Mucosa of stomach (tissue), 1 donor: Measurements from ENCODE around the gene ISM1.

Source experiments
- H3K27me3 ChIP-seq: one replicate; pipeline ENCODE4 v1.7.0; 2013; ENCODE audit warnings: mild to moderate bottlenecking, low read length; ENCODE audit not compliant: control insufficient read depth, insufficient read depth
- H3K36me3 ChIP-seq: one replicate; pipeline ENCODE4 v1.7.0; 2013; ENCODE audit warnings: low read length; ENCODE audit not compliant: control insufficient read depth, insufficient read depth
- H3K4me1 ChIP-seq: one replicate; pipeline ENCODE4 v1.7.0; 2013; ENCODE audit warnings: mild to moderate bottlenecking, low read length; ENCODE audit not compliant: control insufficient read depth, insufficient read depth
- H3K4me3 ChIP-seq: one replicate; pipeline ENCODE4 v1.7.0; 2013; ENCODE audit warnings: low read length
- H3K9ac ChIP-seq: one replicate; pipeline ENCODE4 v1.7.0; 2013; ENCODE audit warnings: mild to moderate bottlenecking, low read length, moderate library complexity
- H3K9me3 ChIP-seq: one replicate; pipeline ENCODE4 v1.7.0; 2013; ENCODE audit warnings: mild to moderate bottlenecking, low read length, moderate library complexity; ENCODE audit not compliant: control insufficient read depth
- donor health status: Pancreatic carcinoma.

The ISM1 gene

DNA sequence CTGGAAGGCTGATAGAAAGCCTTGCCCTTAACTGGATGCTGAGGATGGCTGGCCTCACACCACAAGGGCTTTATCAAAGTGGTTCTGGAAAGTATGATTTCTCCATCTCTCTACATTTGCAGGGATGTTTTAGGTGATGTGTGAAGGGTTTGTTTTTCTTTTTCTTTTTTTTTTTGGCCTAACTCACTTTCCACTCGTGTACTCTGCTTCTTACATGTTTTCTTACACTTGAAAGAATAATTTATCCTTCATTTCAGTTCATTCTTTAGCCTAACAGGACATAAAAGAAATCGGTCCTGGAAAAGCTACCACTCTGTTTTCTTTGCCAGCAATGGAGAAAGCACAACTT lies 41.2 kb downstream of the ISM1 start:
- Histone ChIP-seq H3K4me1 (no peaks in the 10 kb centered on the region), H3K27me3 (no peaks in the 10 kb centered on the region), H3K36me3 (no peaks in the 10 kb centered on the region), H3K9me3 (no peaks in the 10 kb centered on the region), H3K4me3 (no peak overlapping the region), H3K9ac (no peak overlapping the region)

DNA sequence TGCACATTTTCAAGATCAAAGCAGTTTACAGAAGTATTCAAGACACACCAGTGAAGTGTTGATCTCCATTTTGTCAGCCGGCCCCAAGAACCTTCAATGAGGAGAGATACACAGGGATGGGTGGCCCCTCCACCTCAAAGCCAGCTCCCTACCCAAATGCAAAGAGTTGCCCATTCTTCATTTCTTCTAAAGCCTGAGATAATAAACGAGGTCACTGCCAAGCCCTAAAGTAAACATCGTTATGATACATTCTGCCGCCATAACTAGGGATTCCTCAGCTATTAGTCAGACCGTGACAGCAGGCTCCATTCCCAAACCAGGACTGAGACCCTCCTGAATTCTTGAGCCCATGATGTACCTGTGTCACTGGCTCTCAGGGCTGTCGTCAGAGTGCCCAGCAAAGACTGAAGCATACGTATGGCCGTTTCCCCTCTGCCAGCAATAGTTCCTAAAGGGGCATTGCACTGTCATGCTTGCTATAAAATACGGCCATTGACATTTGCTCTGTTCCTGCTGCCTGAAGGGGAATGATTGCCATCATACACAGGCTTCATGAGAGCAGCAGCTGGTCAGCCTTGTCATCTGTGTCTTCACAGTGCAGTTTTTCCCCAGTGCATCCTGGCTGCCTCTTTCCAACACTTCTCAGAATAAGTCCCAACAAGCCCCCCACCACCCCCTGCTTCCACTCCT lies 41.7 kb downstream of the ISM1 start:
- Histone ChIP-seq H3K9ac (no peak overlapping the region), H3K4me3 (no peak overlapping the region), H3K9me3 (no peaks in the 10 kb centered on the region), H3K4me1 (no peaks in the 10 kb centered on the region), H3K27me3 (no peaks in the 10 kb centered on the region), H3K36me3 (no peaks in the 10 kb centered on the region)

DNA sequence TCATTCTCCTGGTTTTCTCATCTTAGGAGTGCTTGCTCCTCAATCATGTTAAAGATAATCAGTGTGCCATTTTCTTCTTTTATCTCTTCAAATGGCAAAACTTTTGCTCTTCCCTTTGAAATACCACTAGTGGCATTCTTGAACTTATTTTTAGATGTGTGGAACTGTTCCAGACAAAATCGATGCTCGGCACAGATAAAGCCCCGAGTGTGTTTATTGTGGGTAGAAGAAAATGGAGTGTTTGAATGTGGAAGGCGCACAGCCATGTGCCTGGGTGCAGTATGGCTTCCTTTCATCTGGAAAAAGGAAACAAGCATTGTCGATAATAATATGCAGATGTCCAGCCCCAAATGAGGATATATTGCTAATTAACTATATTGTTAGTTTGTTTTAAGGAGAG lies 42.4 kb downstream of the ISM1 start:
- Histone ChIP-seq H3K27me3 (no peaks in the 10 kb centered on the region), H3K36me3 (no peaks in the 10 kb centered on the region), H3K4me3 (no peak overlapping the region), H3K4me1 (no peaks in the 10 kb centered on the region), H3K9me3 (no peaks in the 10 kb centered on the region), H3K9ac (no peak overlapping the region)

DNA sequence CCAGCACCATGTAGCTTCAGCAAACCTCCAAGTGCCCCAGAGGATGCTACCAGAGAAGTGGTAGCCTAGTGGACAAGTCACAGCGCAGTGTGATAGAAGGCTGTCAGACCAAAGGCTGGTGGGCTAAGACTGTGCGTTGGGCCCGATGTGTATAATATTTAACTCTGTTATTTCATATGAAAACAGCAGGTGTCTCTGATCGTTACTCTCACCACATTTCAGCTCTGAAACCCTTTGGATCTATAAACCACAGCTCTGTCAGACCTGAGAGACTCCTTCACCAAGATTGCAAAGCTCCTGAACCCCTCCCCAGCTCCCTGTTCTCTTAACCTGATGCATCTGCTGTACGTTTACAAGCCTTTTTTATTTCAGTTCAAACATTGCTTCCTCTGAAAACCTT lies 43.8 kb downstream of the ISM1 start:
- Histone ChIP-seq H3K4me1 (no peaks in the 10 kb centered on the region), H3K4me3 (no peak overlapping the region), H3K36me3 (no peaks in the 10 kb centered on the region), H3K9me3 (no peaks in the 10 kb centered on the region), H3K27me3 (no peaks in the 10 kb centered on the region), H3K9ac (no peak overlapping the region)

DNA sequence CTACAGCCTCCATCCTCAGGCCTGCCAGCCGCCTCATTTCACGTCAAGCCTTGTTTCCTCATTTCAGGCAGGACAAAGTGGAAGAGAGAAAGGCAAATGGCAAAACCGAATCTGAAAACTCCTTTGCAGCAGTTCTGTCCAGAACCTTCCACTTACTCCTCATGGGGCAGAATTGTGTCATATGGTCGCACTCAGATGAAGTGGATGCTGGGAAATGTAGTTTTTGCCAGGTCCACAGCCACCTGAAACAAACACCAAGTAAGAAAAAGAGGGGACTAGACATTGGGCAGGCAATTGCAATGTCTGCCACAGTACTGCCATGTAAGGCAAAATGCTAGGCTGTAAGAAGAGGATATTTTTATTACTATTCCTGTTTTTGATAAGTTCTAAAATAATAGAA lies 44.9 kb downstream of the ISM1 start:
- Histone ChIP-seq H3K4me3 (no peak overlapping the region), H3K9ac (no peak overlapping the region), H3K36me3 (no peaks in the 10 kb centered on the region), H3K27me3 (no peaks in the 10 kb centered on the region), H3K9me3 (no peaks in the 10 kb centered on the region), H3K4me1 (no peaks in the 10 kb centered on the region)

DNA sequence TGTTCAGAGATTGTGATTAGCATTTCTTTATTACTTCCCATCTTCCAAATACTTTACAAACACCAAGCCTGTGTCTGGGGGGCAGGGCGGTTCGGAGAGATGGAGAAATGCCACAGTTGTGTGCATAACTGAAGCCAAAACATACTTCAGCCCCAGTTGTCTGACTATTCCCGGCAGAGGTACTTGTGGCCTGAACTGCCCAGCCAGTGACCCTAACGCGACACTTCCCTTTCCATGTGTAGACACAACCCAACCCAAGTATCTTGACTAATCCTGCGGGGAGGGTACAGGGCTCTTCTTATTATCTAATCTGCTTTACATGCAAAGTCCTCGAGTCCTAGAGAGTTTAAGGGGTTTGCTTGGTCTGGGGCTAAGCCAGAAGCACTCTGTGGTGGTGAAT lies 46.2 kb downstream of the ISM1 start:
- H3K9me3 ChIP-seq, result no peaks in the 10 kb centered on the region
- H3K4me3 ChIP-seq, result no peak overlapping the region
- H3K4me1 ChIP-seq, result no peaks in the 10 kb centered on the region
- H3K9ac ChIP-seq, result no peak overlapping the region
- no peaks in the 10 kb centered on the region for H3K27me3 ChIP-seq
- H3K36me3 ChIP-seq, result no peaks in the 10 kb centered on the region

DNA sequence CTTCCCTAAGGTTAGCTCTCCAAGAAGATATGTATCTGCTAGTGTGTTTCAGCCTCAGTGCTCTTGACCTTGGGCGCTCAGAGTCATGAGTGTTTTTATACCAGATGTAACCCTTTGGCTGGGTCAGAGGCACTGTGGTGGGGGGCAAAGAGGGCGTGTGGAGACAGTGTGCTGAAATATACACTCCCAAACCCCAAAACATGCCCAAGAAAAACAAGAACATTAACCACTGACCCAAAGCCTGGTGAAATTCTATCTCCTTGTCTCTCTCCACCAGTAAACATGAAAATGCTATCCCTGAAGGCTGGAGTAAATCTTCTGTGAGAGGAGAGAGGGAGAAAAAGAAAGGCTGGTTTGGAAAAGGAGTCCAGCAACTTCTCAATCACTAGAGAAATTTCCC lies 47.9 kb downstream of the ISM1 start:
- Histone ChIP-seq H3K27me3 (no peaks in the 10 kb centered on the region), H3K9me3 (no peaks in the 10 kb centered on the region), H3K4me1 (no peaks in the 10 kb centered on the region), H3K4me3 (no peak overlapping the region), H3K9ac (no peak overlapping the region), H3K36me3 (no peaks in the 10 kb centered on the region)

DNA sequence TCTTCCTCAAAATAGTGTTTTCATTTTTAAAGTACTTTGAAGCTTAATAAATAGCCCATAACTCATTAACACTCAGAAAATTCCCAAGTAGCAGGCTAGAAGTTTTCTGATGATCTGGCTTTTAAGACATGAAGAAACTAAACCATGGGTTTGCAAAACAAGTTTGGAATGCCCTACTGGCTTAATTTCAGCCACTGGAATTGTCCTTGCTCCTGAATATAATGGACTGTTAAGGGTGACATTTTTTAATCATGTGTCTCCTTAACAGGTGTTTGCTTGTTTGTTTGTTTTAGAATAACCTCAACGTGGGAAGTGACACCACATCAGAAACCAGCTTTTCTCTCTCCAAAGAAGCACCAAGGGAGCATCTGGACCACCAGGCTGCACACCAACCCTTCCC lies 49.1 kb downstream of the ISM1 start:
- H3K9me3 ChIP-seq, result no peaks in the 10 kb centered on the region
- no peaks in the 10 kb centered on the region for H3K36me3 ChIP-seq
- no peaks in the 10 kb centered on the region for H3K27me3 ChIP-seq
- H3K4me1 ChIP-seq, result no peaks in the 10 kb centered on the region
- no peak overlapping the region for H3K4me3 ChIP-seq
- no peak overlapping the region for H3K9ac ChIP-seq

DNA sequence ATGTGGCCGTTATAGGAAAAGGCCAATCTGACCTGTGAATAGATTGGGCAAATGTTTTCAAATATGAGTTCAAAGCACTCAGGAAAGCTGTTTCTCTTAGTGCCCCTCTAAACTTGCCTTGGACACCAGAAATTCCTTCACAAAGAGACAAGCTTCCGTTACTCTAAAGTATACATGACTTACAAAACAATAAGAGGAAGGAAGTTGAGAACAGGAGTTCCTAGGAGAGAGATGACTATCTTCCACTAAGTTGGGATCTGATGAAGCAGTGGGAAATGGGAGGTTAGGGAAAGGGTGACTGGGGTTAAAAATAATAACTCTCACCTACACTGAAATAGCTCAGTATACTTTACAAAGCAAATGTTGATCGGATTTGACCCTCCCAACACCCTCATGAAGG lies 50.0 kb downstream of the ISM1 start:
- no peak overlapping the region for H3K4me3 ChIP-seq
- H3K4me1 ChIP-seq, result no peaks in the 10 kb centered on the region
- H3K9ac ChIP-seq, result no peak overlapping the region
- H3K9me3 ChIP-seq, result no peaks in the 10 kb centered on the region
- H3K27me3 ChIP-seq, result no peaks in the 10 kb centered on the region
- no peaks in the 10 kb centered on the region for H3K36me3 ChIP-seq

DNA sequence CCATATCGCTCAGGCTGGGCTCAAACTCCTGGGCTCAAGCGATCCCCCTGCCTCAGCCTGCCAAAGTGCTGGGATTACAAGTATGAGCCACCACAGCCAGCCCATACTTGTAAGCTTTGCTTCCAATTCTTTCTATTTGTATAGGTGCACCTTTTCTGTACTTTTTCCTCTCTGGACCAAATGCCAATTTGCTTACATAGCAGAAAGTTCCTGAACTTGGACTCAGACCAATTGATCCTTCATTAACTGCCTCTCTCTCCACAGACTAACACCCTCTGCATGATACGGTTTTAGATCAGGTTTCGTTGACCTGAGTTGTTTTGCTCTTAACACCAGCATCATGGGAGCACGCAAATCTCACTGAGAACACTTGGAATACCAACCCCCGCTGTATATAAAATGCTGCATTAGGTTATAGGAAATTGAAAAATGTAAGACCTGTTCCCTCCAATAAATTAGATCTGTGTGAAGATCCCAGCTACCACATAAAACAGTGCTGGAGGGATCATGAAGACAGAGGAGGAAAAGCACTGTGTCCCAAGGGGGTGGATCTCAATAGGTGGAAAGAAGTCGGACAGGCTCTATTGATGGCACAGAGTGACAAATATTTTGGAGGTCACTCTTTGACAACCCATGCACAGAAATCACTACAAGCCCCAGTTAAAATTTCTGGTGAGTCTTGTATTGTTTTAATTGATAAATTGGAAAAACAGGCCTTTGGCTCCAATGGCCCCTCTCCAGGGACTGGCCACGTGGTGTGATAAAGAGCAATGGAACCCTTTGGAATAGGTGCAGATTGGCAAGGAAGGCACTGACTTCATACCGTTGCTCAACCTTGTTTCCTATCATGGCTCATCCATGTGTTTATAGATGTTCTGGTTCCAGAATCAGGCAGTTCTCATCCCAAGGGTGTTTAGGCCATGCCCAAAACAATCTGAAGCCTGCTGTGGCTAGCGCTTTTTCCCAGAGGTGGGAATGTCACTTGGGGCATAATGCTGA lies 51.2 kb downstream of the ISM1 start:
- Histone ChIP-seq H3K36me3 (no peaks in the 10 kb centered on the region), H3K4me3 (no peak overlapping the region), H3K9me3 (no peaks in the 10 kb centered on the region), H3K27me3 (no peaks in the 10 kb centered on the region), H3K9ac (no peak overlapping the region), H3K4me1 (no peaks in the 10 kb centered on the region)

DNA sequence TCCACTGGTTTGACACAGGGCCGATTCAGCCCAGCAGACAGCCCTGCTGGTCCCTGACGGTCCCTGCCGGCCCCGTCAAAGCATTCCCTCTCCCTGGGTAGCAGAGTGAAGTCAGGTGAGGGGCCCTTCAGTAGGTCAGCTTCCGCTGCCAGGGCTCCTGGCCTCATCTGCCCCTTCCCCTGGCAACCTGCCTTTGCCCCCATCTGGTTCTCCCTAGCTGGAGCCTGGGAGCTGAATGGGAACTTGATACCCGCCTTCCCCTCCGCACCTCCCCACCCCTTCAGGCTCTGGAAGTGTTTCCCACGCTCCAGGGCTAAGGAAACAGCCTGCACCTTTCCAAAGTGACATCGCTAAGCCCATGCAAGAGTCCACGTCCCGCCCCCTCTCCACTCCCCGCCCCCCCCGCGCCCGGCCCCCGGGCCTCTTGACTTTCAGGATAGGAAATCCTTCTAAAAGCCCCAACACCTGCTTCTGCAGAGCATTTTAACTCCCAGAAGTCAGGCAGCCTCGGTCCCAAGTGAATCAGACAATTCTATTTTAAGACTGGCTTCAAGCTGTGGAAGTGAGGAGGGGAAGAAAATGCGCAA lies 53.3 kb downstream of the ISM1 start:
- H3K4me3 ChIP-seq, result no peak overlapping the region
- H3K9me3 ChIP-seq, result no peaks in the 10 kb centered on the region
- H3K36me3 ChIP-seq, result no peaks in the 10 kb centered on the region
- H3K4me1 ChIP-seq, result no peaks in the 10 kb centered on the region
- no peak overlapping the region for H3K9ac ChIP-seq
- H3K27me3 ChIP-seq, result no peaks in the 10 kb centered on the region

DNA sequence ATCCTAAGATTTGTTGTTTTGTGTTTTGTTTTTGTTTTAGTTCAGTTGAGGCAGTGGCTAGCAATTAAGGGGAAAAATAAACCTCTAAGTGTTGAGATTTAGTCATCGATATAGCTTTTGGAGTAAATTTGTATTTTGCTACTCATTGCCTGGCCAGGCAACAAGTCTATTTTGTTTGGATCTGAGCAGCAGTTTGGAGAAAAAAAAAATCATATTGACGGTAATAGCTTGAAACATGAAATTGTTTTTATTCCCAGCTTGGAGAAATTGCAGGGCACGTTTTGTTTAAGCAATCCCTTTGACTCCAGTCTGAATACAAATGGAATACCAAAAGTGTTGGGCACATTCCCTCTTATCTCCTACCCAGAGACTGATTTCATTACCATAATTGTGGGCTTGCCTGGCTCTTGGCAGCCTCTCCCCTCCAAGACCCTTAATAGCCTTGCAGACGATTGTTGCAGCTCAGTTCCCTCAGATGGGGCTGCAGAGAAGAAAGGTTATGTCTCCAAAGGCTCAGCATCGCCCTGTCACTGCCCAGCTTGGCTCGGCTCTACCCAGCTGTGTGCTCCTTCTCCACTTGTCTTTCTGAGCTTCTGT lies 56.0 kb downstream of the ISM1 start:
- H3K36me3 ChIP-seq, result no peaks in the 10 kb centered on the region
- H3K9me3 ChIP-seq, result no peaks in the 10 kb centered on the region

More for the DNA sequence above, 56.0 kb downstream of the ISM1 start:
- Histone ChIP-seq H3K4me3 (no peak overlapping the region), H3K9ac (no peak overlapping the region), H3K27me3 (no peaks in the 10 kb centered on the region), H3K4me1 (no peaks in the 10 kb centered on the region)
